HL-60 (cell line): Measurements from ENCODE around the gene DHX36.

Experiments
- GABPA ChIP-seq: IDR thresholded peaks from 2 replicates; pipeline ENCODE4 v1.6.1; 2012; ENCODE audit warnings: low read depth
- POLR2AphosphoS5 ChIP-seq: IDR thresholded peaks from 2 replicates; pipeline ENCODE4 v1.6.1; 2012; ENCODE audit warnings: low read depth
- REST ChIP-seq: IDR thresholded peaks from 2 replicates; pipeline ENCODE4 v1.6.1; 2012; ENCODE audit warnings: low read depth; ENCODE audit not compliant: insufficient replicate concordance
- SPI1 ChIP-seq: IDR thresholded peaks from 2 replicates; pipeline ENCODE4 v1.6.1; 2012; ENCODE audit warnings: low read depth, mild to moderate bottlenecking, borderline replicate concordance
- TF ChIP-seq, protein P1 (sequence below): IDR thresholded peaks from one replicate; pipeline ENCODE4 v1.5.1; 2011; ENCODE audit warnings: low read length, control low read depth, inconsistent platforms; ENCODE audit not compliant: insufficient read depth

GRCh38 chr3:154338570-154338969, 14.3 kb upstream of the DHX36 start:
- TF ChIP-seq, protein P1, sequence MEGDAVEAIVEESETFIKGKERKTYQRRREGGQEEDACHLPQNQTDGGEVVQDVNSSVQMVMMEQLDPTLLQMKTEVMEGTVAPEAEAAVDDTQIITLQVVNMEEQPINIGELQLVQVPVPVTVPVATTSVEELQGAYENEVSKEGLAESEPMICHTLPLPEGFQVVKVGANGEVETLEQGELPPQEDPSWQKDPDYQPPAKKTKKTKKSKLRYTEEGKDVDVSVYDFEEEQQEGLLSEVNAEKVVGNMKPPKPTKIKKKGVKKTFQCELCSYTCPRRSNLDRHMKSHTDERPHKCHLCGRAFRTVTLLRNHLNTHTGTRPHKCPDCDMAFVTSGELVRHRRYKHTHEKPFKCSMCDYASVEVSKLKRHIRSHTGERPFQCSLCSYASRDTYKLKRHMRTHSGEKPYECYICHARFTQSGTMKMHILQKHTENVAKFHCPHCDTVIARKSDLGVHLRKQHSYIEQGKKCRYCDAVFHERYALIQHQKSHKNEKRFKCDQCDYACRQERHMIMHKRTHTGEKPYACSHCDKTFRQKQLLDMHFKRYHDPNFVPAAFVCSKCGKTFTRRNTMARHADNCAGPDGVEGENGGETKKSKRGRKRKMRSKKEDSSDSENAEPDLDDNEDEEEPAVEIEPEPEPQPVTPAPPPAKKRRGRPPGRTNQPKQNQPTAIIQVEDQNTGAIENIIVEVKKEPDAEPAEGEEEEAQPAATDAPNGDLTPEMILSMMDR, result no peak
- no peak for TF ChIP-seq POLR2AphosphoS5
- TF ChIP-seq GABPA, result no peak
- no peak for TF ChIP-seq REST
- TF ChIP-seq SPI1, result no peak
